A673 (cell line): ENCODE measurements around the gene B4GALNT3.

Source experiments
- CTCF ChIP-seq: fragments of 300-800, 200-600 bp; sonication (generic); conservative IDR thresholded peaks from 2 replicates; pipeline ENCODE4 v1.5.1; 2017; ENCODE audit warnings: low read depth, mild to moderate bottlenecking, antibody characterized with exemption, low read length, moderate library complexity, mixed read lengths
- EZH2 ChIP-seq: fragments of 200-600 bp; sonication (generic); IDR thresholded peaks from 2 replicates; pipeline ENCODE4 v1.6.1; 2017; ENCODE audit warnings: borderline replicate concordance, low read depth, mild to moderate bottlenecking, mixed read lengths, antibody characterized with exemption, low read length; ENCODE audit not compliant: poor library complexity, severe bottlenecking

DNA sequence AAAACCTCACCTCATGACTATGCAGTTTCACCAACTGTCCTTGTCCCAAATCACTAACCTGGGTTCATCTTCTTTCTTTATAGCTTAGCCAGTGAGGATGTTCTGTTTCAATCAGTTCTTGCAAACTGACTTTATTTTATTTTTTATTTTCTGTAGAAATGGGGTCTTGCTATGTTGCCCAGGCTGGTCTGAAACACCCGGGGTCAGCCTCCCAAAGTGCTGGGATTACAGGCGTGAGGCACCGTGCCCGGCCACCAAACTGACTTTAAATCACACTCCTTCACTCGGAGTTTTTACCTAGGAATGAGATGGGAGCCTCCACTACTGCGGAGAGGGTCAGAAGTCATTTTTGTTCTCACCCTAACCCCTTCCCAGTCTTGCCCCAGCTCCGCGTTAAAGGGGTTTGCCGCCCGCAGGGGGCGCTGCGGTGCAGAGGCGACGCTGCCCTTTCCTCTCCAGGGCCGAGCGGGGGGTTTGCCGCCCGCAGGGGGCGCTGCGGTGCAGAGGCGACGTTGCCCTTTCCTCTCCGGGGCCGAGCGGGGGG is 7.0 kb upstream of the B4GALNT3 start:
- TF ChIP-seq CTCF, result no peak
- TF ChIP-seq EZH2, result no peak
